ENCODE data around the gene MFSD12.

DNA sequence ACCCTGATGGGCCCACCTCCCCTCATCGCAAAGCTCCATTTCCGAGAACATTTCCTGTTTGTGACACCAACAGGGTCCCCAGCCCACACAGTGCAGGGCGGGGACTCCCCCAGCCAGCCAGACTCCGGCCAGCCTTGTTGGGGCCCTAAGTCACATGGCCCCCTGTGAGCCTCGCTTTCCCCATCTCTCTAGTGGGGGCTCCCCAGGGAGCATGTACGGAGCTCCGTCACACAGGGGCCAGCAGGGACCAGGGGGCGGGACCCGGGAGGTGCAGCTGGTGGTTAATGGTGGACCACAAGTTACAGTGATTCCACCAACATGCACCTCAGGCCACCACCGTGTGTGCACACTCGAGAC lies 47.6 kb upstream of the MFSD12 start:
- TF ChIP-seq CTCF (IDR thresholded peaks at IDR 0.05) (no peak), ZFX (IDR thresholded peaks at IDR 0.05; ENCODE audit: borderline replicate concordance) (no peak)

Data from 22Rv1 (cell line).